SK-N-SH (cell line): ENCODE results near the gene ASTN2. TPM values are rescaled to one million over a fixed set of nuclear protein-coding genes. Genes with fewer than 3 reads are reported as not detected.

ENCODE experiments used
- CTCF ChIA-PET: fragments of 300-600, 350-600 bp; formaldehyde crosslinking; extraction: SDS; loops from one replicate; lab custom pipeline; 2021; lab: Yijun Ruan, JAX
- POLR2A ChIA-PET: fragments of 350-600 bp; sonication (Branson Sonifier 250); formaldehyde crosslinking; extraction: SDS; loops from one replicate; lab custom pipeline; 2020; ENCODE audit warnings: antibody characterized with exemption, inconsistent platforms; lab: Yijun Ruan, JAX
- DNase-seq: peaks from one replicate; pipeline ENCODE4 v3.0.0; 2012
- H2AFZ ChIP-seq: fragments of 200-600 bp; sonication (generic); 2 replicates; pipeline ENCODE4 v1.8.1; 2016; ENCODE audit warnings: antibody characterized with exemption, mild to moderate bottlenecking, low read depth
- H3F3A ChIP-seq: fragments of 200-600 bp; sonication (generic); replicated peaks from 2 replicates; pipeline ENCODE3; 2016; ENCODE audit warnings: antibody characterized with exemption, mild to moderate bottlenecking; ENCODE audit not compliant: insufficient read depth
- H3K27ac ChIP-seq, 2 experiments: fragments of 200-500 bp in 1 of 2; fragments of 200-600 bp in 1 of 2; sonication (Bioruptor generic) in 1 of 2; sonication (generic), shearing (Covaris generic) in 1 of 2; 2 replicates each; pipeline versions ENCODE4 v1.5.1 to v1.6.1; 2014 to 2016; ENCODE audit warnings: low read depth in 2 of 2, inconsistent platforms in 1 of 2, low read length in 1 of 2, mild to moderate bottlenecking in 1 of 2, mixed read lengths in 1 of 2
- H3K27me3 ChIP-seq: fragments of 200-600 bp; sonication (generic), shearing (Covaris generic); 2 replicates; pipeline ENCODE4 v1.6.1; 2016; ENCODE audit warnings: mixed run types; ENCODE audit not compliant: insufficient read depth
- H3K36me3 ChIP-seq, 2 experiments: fragments of 200-500 bp in 1 of 2; fragments of 200-600 bp in 1 of 2; sonication (Bioruptor generic) in 1 of 2; sonication (generic) in 1 of 2; replicated peaks in 1 of 2; 2 replicates each; pipeline versions ENCODE3 to v1.5.1; 2014 to 2016; ENCODE audit warnings: low read length in 1 of 2, mild to moderate bottlenecking in 1 of 2; ENCODE audit not compliant: insufficient read depth in 2 of 2, control insufficient read depth in 1 of 2
- H3K4me1 ChIP-seq, 2 experiments: fragments of 200-500 bp in 1 of 2; fragments of 200-600 bp in 1 of 2; sonication (Bioruptor generic) in 1 of 2; sonication (generic), shearing (Covaris generic) in 1 of 2; 2 replicates each; pipeline versions ENCODE4 v1.5.1 to v1.6.1; 2014 to 2016; ENCODE audit warnings: low read depth in 1 of 2, low read length in 1 of 2, mixed run types in 1 of 2; ENCODE audit not compliant: insufficient read depth in 2 of 2, control insufficient read depth in 1 of 2
- H3K4me2 ChIP-seq: fragments of 200-600 bp; sonication (generic), shearing (Covaris generic); 2 replicates; pipeline ENCODE4 v1.6.1; 2017; ENCODE audit warnings: mixed run types
- H3K4me3 ChIP-seq, 2 experiments: fragments of 200-500 bp in 1 of 2; fragments of 200-600 bp in 1 of 2; sonication (Bioruptor generic) in 1 of 2; sonication (generic), shearing (Covaris generic) in 1 of 2; 2 replicates each; pipeline versions ENCODE4 v1.5.1 to v1.8.1; 2014 to 2016; ENCODE audit warnings: low read depth in 2 of 2, inconsistent platforms in 1 of 2, low read length in 1 of 2, mild to moderate bottlenecking in 1 of 2, mixed read lengths in 1 of 2, moderate library complexity in 1 of 2
- H3K79me2 ChIP-seq: fragments of 200-600 bp; sonication (generic); 2 replicates; pipeline ENCODE4 v1.8.1; 2017; ENCODE audit warnings: mild to moderate bottlenecking; ENCODE audit not compliant: insufficient read depth
- H3K9ac ChIP-seq: fragments of 200-600 bp; sonication (generic); 2 replicates; pipeline ENCODE4 v1.6.1; 2017; ENCODE audit warnings: mixed run types
- H3K9me2 ChIP-seq: fragments of 200-600 bp; sonication (generic); 2 replicates; pipeline ENCODE4 v1.6.1; 2017; ENCODE audit warnings: mixed run types
- H3K9me3 ChIP-seq: fragments of 200-600 bp; sonication (generic); 2 replicates; pipeline ENCODE4 v1.6.1; 2017; ENCODE audit warnings: mixed run types, mild to moderate bottlenecking, moderate library complexity
- H4K20me1 ChIP-seq: fragments of 200-600 bp; sonication (generic); 2 replicates; pipeline ENCODE4 v1.6.1; 2017; ENCODE audit warnings: mild to moderate bottlenecking, mixed run types; ENCODE audit not compliant: insufficient read depth
- ELF1 ChIP-seq: IDR thresholded peaks from 2 replicates; pipeline ENCODE4 v1.4.0; 2012
- EZH2phosphoT487 ChIP-seq: fragments of 200-600 bp; sonication (generic); IDR thresholded peaks from 2 replicates; pipeline ENCODE4 v1.6.1; 2017; ENCODE audit warnings: low read depth, mixed run types, mild to moderate bottlenecking, antibody characterized with exemption, moderate library complexity, borderline replicate concordance
- FOSL2 ChIP-seq: IDR thresholded peaks from 2 replicates; pipeline ENCODE4 v1.4.0; 2012; ENCODE audit warnings: low read depth, mild to moderate bottlenecking, moderate library complexity, borderline replicate concordance
- FOXJ3 ChIP-seq: sonication (generic); formaldehyde crosslinking; IDR thresholded peaks from 2 replicates; pipeline ENCODE4 v1.5.1; 2020; ENCODE audit warnings: mild to moderate bottlenecking, missing genetic modification reagents
- GABPA ChIP-seq: IDR thresholded peaks from 2 replicates; pipeline ENCODE4 v1.4.0; 2012; ENCODE audit warnings: low read depth, mild to moderate bottlenecking
- GATA2 ChIP-seq: sonication (generic); formaldehyde crosslinking; IDR thresholded peaks from 2 replicates; pipeline ENCODE4 v1.5.0; 2020; ENCODE audit warnings: mild to moderate bottlenecking, missing genetic modification reagents
- JUND ChIP-seq: IDR thresholded peaks from 2 replicates; pipeline ENCODE4 v1.4.0; 2012
- MAX ChIP-seq: IDR thresholded peaks from 2 replicates; pipeline ENCODE4 v1.4.0; 2012; ENCODE audit warnings: low read depth
- MXI1 ChIP-seq: IDR thresholded peaks from 2 replicates; pipeline ENCODE4 v1.6.1; 2012; ENCODE audit warnings: mild to moderate bottlenecking, low read depth, low read length, improper control_type of control experiment
- POLR2AphosphoS5 ChIP-seq: IDR thresholded peaks from 2 replicates; pipeline ENCODE4 v1.6.1; 2012; ENCODE audit warnings: low read depth, low read length
- RAD21 ChIP-seq: IDR thresholded peaks from 2 replicates; pipeline ENCODE4 v1.6.1; 2012; ENCODE audit warnings: mild to moderate bottlenecking, low read length
- RCOR1 ChIP-seq: fragments of 150-350 bp; IDR thresholded peaks from 2 replicates; pipeline ENCODE4 v1.6.1; 2017; ENCODE audit warnings: antibody characterized with exemption, low read length
- REST ChIP-seq: IDR thresholded peaks from 2 replicates; pipeline ENCODE4 v1.6.1; 2012; ENCODE audit warnings: mild to moderate bottlenecking, low read depth, low read length, moderate library complexity
- RFX5 ChIP-seq: IDR thresholded peaks from 2 replicates; pipeline ENCODE4 v1.6.1; 2012; ENCODE audit warnings: mild to moderate bottlenecking, improper control_type of control experiment, low read length
- RXRA ChIP-seq: IDR thresholded peaks from 2 replicates; pipeline ENCODE4 v1.4.0; 2012; ENCODE audit warnings: low read depth, mild to moderate bottlenecking, borderline replicate concordance
- TAF1 ChIP-seq: IDR thresholded peaks from 2 replicates; pipeline ENCODE4 v1.6.1; 2012; ENCODE audit warnings: low read depth, mild to moderate bottlenecking, low read length, moderate library complexity, borderline replicate concordance
- TCF12 ChIP-seq: IDR thresholded peaks from 2 replicates; pipeline ENCODE4 v1.4.0; 2012
- TEAD4 ChIP-seq: IDR thresholded peaks from 2 replicates; pipeline ENCODE4 v1.4.0; 2012; ENCODE audit warnings: mild to moderate bottlenecking, borderline replicate concordance; ENCODE audit not compliant: insufficient read depth
- USF1 ChIP-seq: IDR thresholded peaks from 2 replicates; pipeline ENCODE4 v1.4.0; 2012; ENCODE audit warnings: low read depth, borderline replicate concordance
- WGBS: methylation state at CpG from one replicate; pipeline ENCODE4 v1.1.6; 2017; ENCODE audit warnings: low lambda C conversion rate; 5-methylcytosine and 5-hydroxymethylcytosine counted together
- polyA plus RNA-seq, 3 experiments: library from polyadenylated mRNA; depleted of rRNA; stranded (reverse); fragments of >200 nt; gene quantifications; 2 replicates each; pipeline ENCODE4 v1.2.3, GENCODE V29; 2012
- small RNA-seq, 7 experiments: library from RNA; depleted of rRNA; stranded (forward); fragments of <200 nt; gene quantifications; one replicate each; pipeline ENCODE3, GENCODE V24; 2012

Gene ASTN2
- polyA plus RNA-seq, 1 of the 3 experiments (the other 2 are of a cell fraction): 6.6 TPM

- no peak overlapping the region for H3K9ac ChIP-seq
These were observed 1037.6 kb downstream of the ASTN2 start for GRCh38 chr9:116377179-116377798.

More at GRCh38 chr9:116377179-116377798, 1037.6 kb downstream of the ASTN2 start:
- H3K4me2 ChIP-seq: peak overlapping the region; percentile 27; the same call in 1 of the 2 replicates
- H3K9me3 ChIP-seq: no peaks in the 10 kb centered on the region
- H3K79me2 ChIP-seq: peaks cover 8% of the 10 kb centered on the region
- WGBS: 70% methylated on average over 8 of the region's 8 CpGs
- H3K27ac ChIP-seq: peak overlapping the region in 1 of 2 experiments; percentile 46; a peak in 2 of 4 replicates
- H3K4me1 ChIP-seq: peaks cover 0 to 3% of the 10 kb centered on the region in 2 experiments; a peak in 1 of 4 replicates
- peaks cover 55% of the 10 kb centered on the region for H3F3A ChIP-seq
- H2AFZ ChIP-seq: no peak overlapping the region
- ChIA-PET CTCF (no interaction called here), POLR2A (interaction anchor here (0.6 kb wide), 1 partner anchor 180 kb away, joined by 3 read pairs; no protein-coding TSS in a partner anchor)
- peaks cover 27% of the 10 kb centered on the region for H4K20me1 ChIP-seq
- no peaks in the 10 kb centered on the region for H3K9me2 ChIP-seq
- TF ChIP-seq POLR2AphosphoS5: no peak
- TF ChIP-seq ELF1: no peak
- no peak for TF ChIP-seq EZH2phosphoT487
- TF ChIP-seq TAF1: no peak
- peak; percentile 8; the same call in 1 of the 2 replicates for TF ChIP-seq TCF12
- no peak for TF ChIP-seq TEAD4
- TF ChIP-seq GABPA: no peak
- no peak for TF ChIP-seq RCOR1
- TF ChIP-seq MAX: no peak
- no peak for TF ChIP-seq FOXJ3 (CRISPR knock-in tag)
- no peak for TF ChIP-seq RAD21
- no peak for TF ChIP-seq GATA2 (CRISPR knock-in tag)
- no peak for TF ChIP-seq REST
- TF ChIP-seq MXI1: no peak
- no peak for TF ChIP-seq RFX5
- no peak for TF ChIP-seq RXRA
- TF ChIP-seq JUND: peak; percentile 44
- no peak for TF ChIP-seq USF1
- TF ChIP-seq FOSL2: peak; percentile 56; the same call in 1 of the 2 replicates
- H3K27me3 ChIP-seq: no peaks in the 10 kb centered on the region
- no peak overlapping the region; a peak in 1 of 4 replicates for H3K4me3 ChIP-seq
- DNase-seq: no peak
- peaks cover 50 to 72% of the 10 kb centered on the region in 2 experiments for H3K36me3 ChIP-seq

Small RNA genes lying within 50 kb of the gene (small RNA-seq; reads per million reads assigned to genes)
- gene SNORA70C: 0 to 0.23 (median 0) reads per million in 7 experiments
